Vagina (tissue), 2 donors: ENCODE data around the gene JMJD4. TPM values are rescaled to one million over a fixed set of nuclear protein-coding genes. Genes with fewer than 3 reads are reported as not detected.
"Not testable (repeated sequence)": the region's sequence is repeated elsewhere in the genome, so short reads cannot be mapped to it uniquely, and the experiment has no call there.

Source experiments
- DNase-seq, 2 donors: peaks; one replicate each; pipeline ENCODE4 v3.0.0-alpha.2; 2017; ENCODE audit errors: extremely low spot score in 2 of 2
- H3K27ac ChIP-seq: fragments of 200-600 bp; sonication (generic); one replicate; pipeline ENCODE4 v1.5.1; 2019
- H3K27me3 ChIP-seq: fragments of 200-600 bp; sonication (generic); one replicate; pipeline ENCODE4 v1.5.1; 2019
- H3K36me3 ChIP-seq, 2 donors: fragments of 200-600 bp; sonication (generic); one replicate each; pipeline ENCODE4 v1.5.1; 2017 to 2019
- H3K4me1 ChIP-seq: fragments of 200-600 bp; sonication (generic); one replicate; pipeline ENCODE4 v1.5.1; 2019
- H3K4me3 ChIP-seq, 2 donors: fragments of 200-600 bp; sonication (generic); 1 replicate in 1 of 2; 2 replicates in 1 of 2; pipeline ENCODE4 v1.5.1; 2016 to 2019
- H3K9me3 ChIP-seq: fragments of 200-600 bp; sonication (generic); one replicate; pipeline ENCODE4 v1.5.1; 2019
- POLR2A ChIP-seq, 2 donors: fragments of 450-650 bp; IDR thresholded peaks; one replicate each; pipeline ENCODE4 v1.6.1; 2017; ENCODE audit warnings: antibody characterized with exemption in 2 of 2, mild to moderate bottlenecking in 2 of 2, moderate library complexity in 2 of 2
- POLR2AphosphoS5 ChIP-seq, 2 donors: sonication (generic); formaldehyde crosslinking; IDR thresholded peaks; one replicate each; pipeline ENCODE4 v1.9.0; 2017; ENCODE audit warnings: antibody characterized with exemption in 2 of 2, mild to moderate bottlenecking in 2 of 2, low read depth in 1 of 2; ENCODE audit not compliant: insufficient read depth in 1 of 2
- intact Hi-C: fragments of 100-400 bp; cut with DNase I; formaldehyde crosslinking; loops from one replicate; pipeline ENCODE4 v1.15.1; 2023
- total RNA-seq: library from RNA; depleted of rRNA; stranded (reverse); fragments of >200 nt; gene quantifications from one replicate; pipeline ENCODE4 v1.2.3, GENCODE V29; 2016
- TF ChIP-seq, protein P1 (sequence below), 3 experiments: fragments of 450-650 bp in 2 of 3; fragments of 200-600 bp in 1 of 3; sonication (generic) in 1 of 3; IDR thresholded peaks; one replicate each; pipeline ENCODE4 v1.5.1; 2017 to 2019; ENCODE audit warnings: antibody characterized with exemption in 3 of 3, mild to moderate bottlenecking in 2 of 3, moderate library complexity in 2 of 3

Gene JMJD4
- total RNA-seq, 1 donor from 2014 or later: 18.2 TPM

DNA sequence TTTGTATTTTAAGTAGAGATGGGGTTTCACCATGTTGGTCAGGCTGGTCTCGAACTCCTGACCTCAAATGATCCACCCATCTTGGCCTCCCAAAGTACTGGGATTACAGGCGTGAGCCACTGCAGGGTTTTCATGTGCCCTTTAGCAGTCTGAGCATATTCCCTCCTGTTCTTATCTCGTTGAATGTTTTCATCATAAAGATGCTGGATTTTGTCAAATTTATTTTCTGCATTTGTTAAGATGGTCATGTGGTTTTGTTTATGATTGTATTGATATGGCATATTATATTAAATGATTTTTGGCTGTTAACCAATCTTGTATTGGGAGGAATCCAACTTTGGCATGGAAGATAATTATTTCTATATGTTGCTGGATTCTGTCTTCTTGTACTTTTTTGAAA lies 8.8 kb downstream of the JMJD4 start:
- TF ChIP-seq POLR2AphosphoS5 (IDR thresholded peaks at IDR 0.05; ENCODE audit: insufficient read depth in 1 of 2, low read depth in 1 of 2): no peak
- TF ChIP-seq, protein P1, sequence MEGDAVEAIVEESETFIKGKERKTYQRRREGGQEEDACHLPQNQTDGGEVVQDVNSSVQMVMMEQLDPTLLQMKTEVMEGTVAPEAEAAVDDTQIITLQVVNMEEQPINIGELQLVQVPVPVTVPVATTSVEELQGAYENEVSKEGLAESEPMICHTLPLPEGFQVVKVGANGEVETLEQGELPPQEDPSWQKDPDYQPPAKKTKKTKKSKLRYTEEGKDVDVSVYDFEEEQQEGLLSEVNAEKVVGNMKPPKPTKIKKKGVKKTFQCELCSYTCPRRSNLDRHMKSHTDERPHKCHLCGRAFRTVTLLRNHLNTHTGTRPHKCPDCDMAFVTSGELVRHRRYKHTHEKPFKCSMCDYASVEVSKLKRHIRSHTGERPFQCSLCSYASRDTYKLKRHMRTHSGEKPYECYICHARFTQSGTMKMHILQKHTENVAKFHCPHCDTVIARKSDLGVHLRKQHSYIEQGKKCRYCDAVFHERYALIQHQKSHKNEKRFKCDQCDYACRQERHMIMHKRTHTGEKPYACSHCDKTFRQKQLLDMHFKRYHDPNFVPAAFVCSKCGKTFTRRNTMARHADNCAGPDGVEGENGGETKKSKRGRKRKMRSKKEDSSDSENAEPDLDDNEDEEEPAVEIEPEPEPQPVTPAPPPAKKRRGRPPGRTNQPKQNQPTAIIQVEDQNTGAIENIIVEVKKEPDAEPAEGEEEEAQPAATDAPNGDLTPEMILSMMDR (IDR thresholded peaks at IDR 0.05): no peak
- TF ChIP-seq POLR2A (IDR thresholded peaks at IDR 0.05): no peak
- H3K4me1 ChIP-seq: peaks cover 33% of the 10 kb centered on the region
- intact Hi-C loops: no loop called here

DNA sequence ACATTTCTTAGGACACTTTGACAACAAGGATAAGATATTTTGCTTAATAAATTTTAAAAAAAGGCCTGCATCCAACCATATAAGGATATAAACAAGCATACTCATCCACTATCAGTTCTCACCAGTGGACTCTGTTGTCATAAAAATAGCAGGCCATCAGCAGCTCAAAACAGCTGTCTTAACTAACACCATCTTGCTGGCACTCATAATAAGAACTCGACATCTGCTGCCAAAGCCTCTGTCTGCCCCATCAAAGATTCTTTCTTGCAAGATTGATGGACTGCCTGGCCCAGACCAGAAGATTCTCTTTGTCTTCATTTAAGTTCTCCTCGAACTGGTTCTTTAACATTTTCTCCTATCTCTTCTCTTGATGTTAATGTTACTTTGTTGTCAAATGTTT lies 10.1 kb downstream of the JMJD4 start:
- no peaks in the 10 kb centered on the region for H3K36me3 ChIP-seq
- H3K4me3 ChIP-seq: no peak overlapping the region
- intact Hi-C loops: no loop called here
- no peak for DNase-seq
- H3K4me1 ChIP-seq: peaks cover 25% of the 10 kb centered on the region
- TF ChIP-seq, protein P1 (IDR thresholded peaks at IDR 0.05): no peak
- TF ChIP-seq POLR2AphosphoS5 (IDR thresholded peaks at IDR 0.05; ENCODE audit: insufficient read depth in 1 of 2, low read depth in 1 of 2) (no peak), POLR2A (IDR thresholded peaks at IDR 0.05) (no peak)
- H3K9me3 ChIP-seq: peaks cover 13% of the 10 kb centered on the region
- H3K27ac ChIP-seq: no peak overlapping the region
- no peaks in the 10 kb centered on the region for H3K27me3 ChIP-seq

More for the DNA sequence above, 8.8 kb downstream of the JMJD4 start:
- Histone ChIP-seq H3K9me3 (peaks cover 6% of the 10 kb centered on the region), H3K36me3 (no peaks in the 10 kb centered on the region), H3K27me3 (no peaks in the 10 kb centered on the region), H3K27ac (no peak overlapping the region), H3K4me3 (no peak overlapping the region)
- no peak for DNase-seq

DNA sequence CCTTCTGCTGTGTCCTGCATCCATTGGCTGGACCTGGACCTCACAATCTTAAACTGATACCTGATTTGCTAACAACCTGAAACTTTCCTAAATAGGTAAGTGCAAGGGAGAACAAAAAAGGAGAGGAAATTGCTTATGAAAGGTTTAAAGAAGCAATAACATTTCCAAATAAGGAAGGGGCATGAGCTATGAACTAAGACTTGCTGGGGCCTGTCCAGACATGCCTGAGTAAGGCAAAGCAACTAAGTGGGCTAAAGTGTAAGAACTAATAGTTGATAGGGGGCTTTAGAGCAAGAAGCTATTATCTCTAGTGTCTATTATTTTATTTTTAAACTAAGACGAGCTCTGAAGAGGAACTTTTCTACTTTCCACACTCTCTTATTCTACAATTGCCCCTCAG lies 11.6 kb downstream of the JMJD4 start:
- TF ChIP-seq POLR2AphosphoS5 (IDR thresholded peaks at IDR 0.05; ENCODE audit: insufficient read depth in 1 of 2, low read depth in 1 of 2) (no peak), POLR2A (IDR thresholded peaks at IDR 0.05) (no peak)
- TF ChIP-seq, protein P1 (IDR thresholded peaks at IDR 0.05): no peak
- H3K4me3 ChIP-seq: no peak overlapping the region

DNA sequence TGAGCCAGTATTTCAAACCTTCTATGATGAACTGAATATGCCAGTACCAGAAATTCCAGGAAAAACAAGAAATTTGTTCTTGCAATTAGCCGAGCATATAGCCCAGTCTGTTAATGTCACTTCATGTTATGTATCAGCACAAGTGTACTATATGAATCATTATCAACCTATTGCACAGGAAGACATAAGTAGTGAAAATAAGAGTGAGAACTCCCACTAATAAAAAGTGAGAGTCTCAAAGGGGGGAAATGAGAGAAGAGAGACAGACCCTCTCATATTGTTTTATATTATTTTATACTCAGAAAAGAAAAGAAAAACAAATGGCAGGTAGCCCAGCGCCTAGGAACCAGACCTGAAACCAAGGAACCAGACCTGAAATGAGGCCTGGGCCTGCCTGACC lies 16.2 kb downstream of the JMJD4 start:
- Histone ChIP-seq H3K4me1 (no peaks in the 10 kb centered on the region), H3K36me3 (no peaks in the 10 kb centered on the region), H3K9me3 (peaks cover 17% of the 10 kb centered on the region), H3K4me3 (no peak overlapping the region), H3K27ac (no peak overlapping the region), H3K27me3 (no peaks in the 10 kb centered on the region)
- TF ChIP-seq POLR2AphosphoS5 (IDR thresholded peaks at IDR 0.05; ENCODE audit: insufficient read depth in 1 of 2, low read depth in 1 of 2) (no peak), POLR2A (IDR thresholded peaks at IDR 0.05) (no peak)
- TF ChIP-seq, protein P1 (IDR thresholded peaks at IDR 0.05): no peak
- intact Hi-C loops: no loop called here
- no peak for DNase-seq

More for the DNA sequence above, 11.6 kb downstream of the JMJD4 start:
- intact Hi-C loops: no loop called here
- no peak for DNase-seq
- Histone ChIP-seq H3K27ac (no peak overlapping the region), H3K36me3 (no peaks in the 10 kb centered on the region), H3K9me3 (peaks cover 17% of the 10 kb centered on the region), H3K4me1 (peaks cover 9% of the 10 kb centered on the region), H3K27me3 (no peaks in the 10 kb centered on the region)

DNA sequence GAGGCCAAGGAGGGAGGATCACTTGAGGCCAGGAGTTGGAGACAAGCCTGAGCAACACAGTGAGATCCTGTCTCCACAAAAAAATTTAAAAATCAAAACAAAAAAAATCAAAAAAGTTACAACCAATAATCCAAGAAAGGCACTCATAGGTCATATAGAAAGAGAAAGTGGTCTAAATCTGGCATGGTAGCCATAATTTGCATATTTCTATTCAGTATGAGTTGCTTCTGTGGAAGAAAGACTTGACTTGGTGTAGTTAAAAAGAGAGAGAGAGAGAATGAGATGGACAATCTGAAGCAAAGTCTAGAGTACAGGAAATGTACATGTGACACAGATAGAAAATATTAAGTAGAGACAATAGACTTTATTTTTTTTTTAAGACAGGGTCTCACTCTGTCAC lies 22.5 kb downstream of the JMJD4 start:
- intact Hi-C loops: no loop called here

DNA sequence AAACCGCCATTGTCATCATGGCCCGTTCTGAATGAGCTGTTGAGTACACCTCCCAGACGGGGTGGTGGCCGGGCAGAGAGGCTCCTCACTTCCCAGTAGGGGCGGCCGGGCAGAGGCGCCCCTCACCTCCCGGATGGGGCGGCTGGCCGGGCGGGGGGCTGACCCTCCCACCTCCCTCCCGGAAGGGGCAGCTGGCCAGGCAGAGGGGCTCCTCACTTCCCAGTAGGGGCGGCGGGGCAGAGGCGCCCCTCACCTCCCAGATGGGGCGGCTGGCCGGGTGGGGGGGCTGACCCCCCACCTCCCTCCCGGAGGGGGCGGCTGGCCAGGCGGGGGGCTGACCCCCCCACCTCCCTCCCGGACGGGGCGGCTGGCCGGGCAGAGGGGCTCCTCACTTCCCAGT lies 24.6 kb downstream of the JMJD4 start:
- H3K4me1 ChIP-seq, H3K36me3 ChIP-seq, H3K9me3 ChIP-seq, H3K27ac ChIP-seq, DNase-seq, intact Hi-C loops, H3K4me3 ChIP-seq, H3K27me3 ChIP-seq: not testable (repeated sequence)

More for the DNA sequence above, 22.5 kb downstream of the JMJD4 start:
- Histone ChIP-seq H3K27me3 (no peaks in the 10 kb centered on the region), H3K4me3 (no peak overlapping the region), H3K9me3 (no peaks in the 10 kb centered on the region), H3K4me1 (no peaks in the 10 kb centered on the region), H3K27ac (no peak overlapping the region), H3K36me3 (no peaks in the 10 kb centered on the region)
- no peak for DNase-seq
- TF ChIP-seq POLR2AphosphoS5 (IDR thresholded peaks at IDR 0.05; ENCODE audit: insufficient read depth in 1 of 2, low read depth in 1 of 2) (no peak), POLR2A (IDR thresholded peaks at IDR 0.05) (no peak)
- TF ChIP-seq, protein P1 (IDR thresholded peaks at IDR 0.05): no peak
